ENCODE results near the gene KCNJ6.

KCNJ6 gene

GRCh38 chr21:37828556-37828955 lies 87.7 kb downstream of the KCNJ6 start:
- H3K27ac Mint-ChIP-seq = no peak overlapping the region
- no peaks in the 10 kb centered on the region for H3K4me1 Mint-ChIP-seq
- H3K9me3 Mint-ChIP-seq = peaks cover under 1% of the 10 kb centered on the region
- H3K4me3 Mint-ChIP-seq = no peak overlapping the region
- ATAC-seq (no peak), DNase-seq (ENCODE audit: low spot score in 2 of 2) (no peak)
- no peaks in the 10 kb centered on the region for H3K36me3 Mint-ChIP-seq

- Mint-ChIP-seq H3K27ac (no peak overlapping the region), H3K4me3 (no peak overlapping the region), H3K9me3 (peaks cover 2% of the 10 kb centered on the region), H3K36me3 (no peaks in the 10 kb centered on the region), H3K4me1 (no peaks in the 10 kb centered on the region)
- ATAC-seq (no peak), DNase-seq (ENCODE audit: low spot score in 2 of 2) (no peak)
Measured at GRCh38 chr21:37827913-37828312, 88.3 kb downstream of the KCNJ6 start.

DNA sequence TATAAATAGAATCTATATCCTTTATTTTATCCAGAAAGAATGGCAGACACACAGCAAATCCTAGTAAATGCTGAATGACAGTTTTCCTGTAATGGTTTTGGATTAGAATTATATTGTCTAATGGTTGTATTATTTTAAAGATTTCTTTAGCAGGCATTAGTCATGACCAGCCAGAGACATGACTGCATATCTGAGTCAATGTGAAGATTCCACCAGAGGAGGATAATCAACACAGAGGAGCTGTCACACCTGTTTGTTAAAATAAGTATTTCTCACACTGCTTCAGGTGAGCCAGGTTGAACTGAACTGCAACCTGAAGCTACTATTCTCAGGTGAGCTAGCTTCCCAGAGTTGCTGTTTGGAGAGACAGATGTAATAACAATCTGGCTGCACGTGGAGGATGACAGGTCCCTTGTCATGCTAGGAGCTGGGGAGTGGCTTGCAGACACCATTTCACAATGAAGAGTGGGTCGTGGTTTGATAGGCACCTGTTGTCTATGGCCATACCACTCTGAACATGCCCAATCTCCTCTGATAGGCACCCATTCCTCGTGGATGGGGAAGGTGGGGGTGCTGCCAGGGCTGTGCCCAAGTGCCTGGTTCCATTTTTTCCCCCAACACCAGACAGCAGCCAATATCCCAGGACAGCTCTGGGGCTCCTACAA lies 94.3 kb downstream of the KCNJ6 start:
- H3K9me3 Mint-ChIP-seq = peaks cover 2% of the 10 kb centered on the region
- no peaks in the 10 kb centered on the region for H3K36me3 Mint-ChIP-seq
- H3K4me1 Mint-ChIP-seq = no peaks in the 10 kb centered on the region
- no peak for ATAC-seq
- DNase-seq (ENCODE audit: low spot score in 2 of 2) = no peak
- H3K4me3 Mint-ChIP-seq = no peak overlapping the region
- H3K27ac Mint-ChIP-seq = no peak overlapping the region

DNA sequence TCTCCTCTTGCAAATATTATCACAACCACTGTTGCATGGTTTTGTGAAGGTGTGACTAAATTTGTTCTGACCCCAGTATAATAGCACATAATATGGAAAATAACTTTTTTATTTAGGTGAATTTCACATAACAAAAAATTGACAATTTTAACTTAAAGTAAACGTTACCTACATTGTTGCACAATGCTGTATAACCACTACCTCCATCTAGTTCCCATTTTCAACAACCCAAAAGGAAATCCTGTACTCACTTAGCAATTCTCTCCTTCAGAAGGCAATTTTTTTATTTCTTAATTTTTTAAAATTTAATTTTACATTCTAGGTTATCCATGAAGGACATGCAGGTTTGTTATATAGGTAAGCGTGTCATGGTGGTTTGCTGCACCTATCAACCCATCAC lies 95.2 kb downstream of the KCNJ6 start:
- Mint-ChIP-seq H3K27ac (no peak overlapping the region), H3K4me1 (no peaks in the 10 kb centered on the region), H3K4me3 (no peak overlapping the region), H3K36me3 (no peaks in the 10 kb centered on the region), H3K9me3 (peaks cover 2% of the 10 kb centered on the region)
- ATAC-seq = no peak
- no peak for DNase-seq (ENCODE audit: low spot score in 2 of 2)

GRCh38 chr21:37819372-37819771 lies 96.9 kb downstream of the KCNJ6 start:
- Mint-ChIP-seq H3K9me3 (peaks cover 2% of the 10 kb centered on the region), H3K27ac (no peak overlapping the region), H3K4me1 (no peaks in the 10 kb centered on the region), H3K4me3 (no peak overlapping the region), H3K36me3 (no peaks in the 10 kb centered on the region)
- DNase-seq (ENCODE audit: low spot score in 2 of 2) = no peak
- ATAC-seq = no peak

DNA sequence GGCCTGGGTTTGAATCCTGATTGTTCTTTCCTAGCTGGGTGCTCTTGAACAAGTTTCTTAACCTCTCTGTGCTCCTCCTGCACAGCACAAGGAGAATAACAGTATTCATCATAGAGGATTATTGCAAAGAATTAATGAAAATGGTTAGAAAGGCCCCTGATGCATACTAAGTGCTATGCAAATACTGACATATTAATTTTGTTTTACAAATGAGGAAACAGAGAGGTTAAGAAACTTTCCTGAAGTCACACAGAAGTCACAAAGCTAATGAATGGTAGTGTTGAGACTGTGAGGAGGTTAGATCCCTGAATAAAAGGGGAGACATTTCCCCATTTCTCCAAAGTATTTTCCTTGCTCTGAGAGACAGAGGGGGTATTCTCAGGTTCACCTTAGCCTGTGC lies 99.0 kb downstream of the KCNJ6 start:
- H3K4me1 Mint-ChIP-seq = no peaks in the 10 kb centered on the region
- H3K9me3 Mint-ChIP-seq = peaks cover 5% of the 10 kb centered on the region
- no peak overlapping the region for H3K27ac Mint-ChIP-seq
- DNase-seq (ENCODE audit: low spot score in 2 of 2) (no peak), ATAC-seq (no peak)
- H3K4me3 Mint-ChIP-seq = no peak overlapping the region
- no peaks in the 10 kb centered on the region for H3K36me3 Mint-ChIP-seq

- DNase-seq (ENCODE audit: low spot score in 2 of 2) = no peak
- peak; percentile 31 for ATAC-seq
Measured at GRCh38 chr21:37815893-37816292, 100.4 kb downstream of the KCNJ6 start.

DNA sequence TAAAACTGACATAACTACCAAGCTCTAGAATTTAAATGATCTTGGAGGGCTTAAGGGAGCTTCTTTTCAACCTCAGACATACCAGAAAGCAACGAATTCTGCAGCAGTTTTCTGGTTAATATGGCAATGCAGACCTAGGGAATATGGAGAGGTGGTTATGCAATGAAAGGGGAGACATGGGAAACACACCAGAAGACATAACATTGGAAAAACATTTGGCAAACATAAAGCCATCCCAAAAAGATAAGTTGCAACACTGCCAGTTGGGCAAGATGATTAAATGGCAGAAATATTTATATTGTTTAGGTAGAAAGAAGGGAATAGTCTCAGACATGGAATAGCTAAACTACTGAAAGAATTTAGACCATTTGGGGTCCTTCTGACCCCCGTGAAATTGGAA lies 104.5 kb downstream of the KCNJ6 start:
- no peak for DNase-seq (ENCODE audit: low spot score in 2 of 2)
- H3K4me3 Mint-ChIP-seq = no peak overlapping the region
- no peak overlapping the region for H3K27ac Mint-ChIP-seq
- H3K9me3 Mint-ChIP-seq = peaks cover 8% of the 10 kb centered on the region
- ATAC-seq = no peak
- no peaks in the 10 kb centered on the region for H3K4me1 Mint-ChIP-seq
- H3K36me3 Mint-ChIP-seq = no peaks in the 10 kb centered on the region

More at GRCh38 chr21:37815893-37816292, 100.4 kb downstream of the KCNJ6 start:
- peaks cover 8% of the 10 kb centered on the region for H3K9me3 Mint-ChIP-seq
- H3K36me3 Mint-ChIP-seq = no peaks in the 10 kb centered on the region
- no peak overlapping the region for H3K4me3 Mint-ChIP-seq
- no peak overlapping the region for H3K27ac Mint-ChIP-seq
- H3K4me1 Mint-ChIP-seq = no peaks in the 10 kb centered on the region

- DNase-seq (ENCODE audit: low spot score in 2 of 2) = no peak
- H3K4me3 Mint-ChIP-seq = no peak overlapping the region
- H3K4me1 Mint-ChIP-seq = no peaks in the 10 kb centered on the region
- no peaks in the 10 kb centered on the region for H3K36me3 Mint-ChIP-seq
- peaks cover 12% of the 10 kb centered on the region for H3K9me3 Mint-ChIP-seq
- no peak for ATAC-seq
- no peak overlapping the region for H3K27ac Mint-ChIP-seq
Measured at GRCh38 chr21:37808261-37808660, 108.0 kb downstream of the KCNJ6 start.

DNA sequence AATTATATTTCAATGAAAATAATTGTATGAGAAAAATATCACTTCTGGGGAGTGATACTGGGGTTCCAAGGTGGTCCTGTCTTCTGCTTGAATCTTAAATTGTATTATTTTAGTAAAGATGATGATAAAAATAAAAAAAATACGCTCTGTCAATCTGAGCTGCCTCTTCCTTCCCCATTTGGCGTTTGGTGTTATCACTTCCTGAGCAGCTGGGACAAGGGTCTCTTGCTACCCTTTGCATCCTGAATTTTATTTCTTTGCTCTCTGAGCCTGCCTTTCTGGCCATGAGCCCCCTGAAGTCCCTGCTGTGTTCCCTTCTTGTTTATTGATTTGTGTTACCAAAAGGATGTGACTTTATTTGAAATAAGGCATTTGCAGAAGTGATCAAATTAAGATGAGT lies 111.0 kb downstream of the KCNJ6 start:
- H3K4me3 Mint-ChIP-seq = no peak overlapping the region

GRCh38 chr21:37804001-37804400 lies 112.3 kb downstream of the KCNJ6 start:
- DNase-seq (ENCODE audit: low spot score in 2 of 2) (no peak), ATAC-seq (no peak)
- Mint-ChIP-seq H3K9me3 (peaks cover 4% of the 10 kb centered on the region), H3K4me1 (no peaks in the 10 kb centered on the region), H3K4me3 (no peak overlapping the region), H3K27ac (no peak overlapping the region), H3K36me3 (no peaks in the 10 kb centered on the region)

More for the DNA sequence above, 111.0 kb downstream of the KCNJ6 start:
- no peaks in the 10 kb centered on the region for H3K36me3 Mint-ChIP-seq
- DNase-seq (ENCODE audit: low spot score in 2 of 2) = no peak
- H3K4me1 Mint-ChIP-seq = no peaks in the 10 kb centered on the region
- ATAC-seq = no peak
- H3K9me3 Mint-ChIP-seq = peaks cover 4% of the 10 kb centered on the region
- H3K27ac Mint-ChIP-seq = no peak overlapping the region

DNA sequence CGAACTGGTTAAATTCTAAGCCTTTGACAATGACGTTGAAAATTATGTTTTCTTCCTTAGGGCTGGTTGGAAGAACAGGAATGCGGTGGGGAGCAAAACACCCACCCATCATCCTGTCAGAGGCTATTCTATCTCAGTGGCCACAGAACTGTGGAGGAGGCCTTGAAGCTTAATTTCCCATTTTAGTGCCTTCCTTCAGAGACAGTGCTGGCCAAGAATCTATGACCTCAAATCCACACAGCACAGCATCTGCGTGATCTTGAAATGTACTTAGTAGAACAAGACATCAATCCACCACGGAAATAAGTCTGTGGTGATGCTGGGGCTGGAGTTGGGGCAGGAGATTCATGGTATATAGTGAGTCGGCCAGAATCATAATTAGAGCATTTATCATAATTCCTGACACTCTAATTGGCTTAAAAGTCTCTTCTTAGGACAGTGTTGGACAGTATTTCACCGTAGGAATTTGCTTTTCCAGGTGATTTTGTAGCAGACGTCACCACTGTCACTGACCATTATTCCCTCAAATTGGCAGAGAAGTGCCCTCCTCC lies 113.1 kb downstream of the KCNJ6 start:
- DNase-seq (ENCODE audit: low spot score in 2 of 2) (no peak), ATAC-seq (no peak)
- H3K4me3 Mint-ChIP-seq = no peak overlapping the region
- no peak overlapping the region for H3K27ac Mint-ChIP-seq
- H3K4me1 Mint-ChIP-seq = no peaks in the 10 kb centered on the region
- H3K9me3 Mint-ChIP-seq = peaks cover 4% of the 10 kb centered on the region
- no peaks in the 10 kb centered on the region for H3K36me3 Mint-ChIP-seq

DNA sequence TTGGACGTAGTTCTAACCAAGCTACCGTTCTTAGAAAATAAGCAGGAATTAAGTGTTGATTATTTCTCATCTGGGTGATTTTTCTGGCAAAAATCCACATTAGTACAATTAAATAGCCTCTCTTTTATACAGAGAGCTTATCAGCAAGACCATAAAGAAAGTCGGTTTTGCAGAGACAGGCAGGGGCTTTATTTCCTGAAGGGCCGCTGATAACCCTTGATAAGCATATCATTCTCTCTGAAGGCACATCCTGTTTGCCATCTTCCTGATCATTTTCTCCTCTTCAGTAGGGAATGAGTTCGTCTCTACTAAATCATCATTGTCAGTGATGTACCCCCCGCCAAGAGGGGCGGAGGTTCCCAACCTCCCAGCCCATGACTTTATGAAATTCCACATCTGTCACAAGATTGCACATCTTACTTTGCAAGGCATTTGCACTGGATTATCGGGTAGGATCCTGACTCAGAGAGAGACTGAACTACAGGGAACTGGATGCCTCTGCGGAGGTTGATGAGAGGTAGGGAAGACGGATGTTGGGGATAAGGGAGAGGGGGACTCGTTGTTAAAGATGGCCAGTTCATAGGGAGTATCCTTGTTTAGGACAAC lies 115.7 kb downstream of the KCNJ6 start:
- no peaks in the 10 kb centered on the region for H3K4me1 Mint-ChIP-seq
- no peak overlapping the region for H3K4me3 Mint-ChIP-seq
- DNase-seq (ENCODE audit: low spot score in 2 of 2) (no peak), ATAC-seq (no peak)
- H3K36me3 Mint-ChIP-seq = no peaks in the 10 kb centered on the region
- no peak overlapping the region for H3K27ac Mint-ChIP-seq
- H3K9me3 Mint-ChIP-seq = peaks cover 4% of the 10 kb centered on the region

DNA sequence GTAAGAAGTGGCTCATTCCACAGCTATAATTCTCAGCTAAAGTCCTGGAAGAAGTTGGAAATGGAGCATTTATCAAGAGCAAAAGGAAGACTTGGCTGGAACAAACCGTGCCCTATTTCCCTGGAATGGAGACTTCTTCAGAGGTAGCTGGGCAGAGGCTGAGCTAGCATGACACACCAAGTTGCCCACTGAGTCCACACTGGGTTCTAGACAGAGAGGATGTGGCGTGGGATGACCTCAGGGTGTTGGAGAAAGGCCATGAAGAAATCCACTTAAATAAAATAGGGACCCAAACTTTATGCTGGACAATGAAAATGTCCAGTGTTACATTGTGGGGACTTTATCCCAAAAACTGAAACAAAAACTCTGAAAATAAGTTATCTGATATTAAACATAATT lies 116.2 kb downstream of the KCNJ6 start:
- ATAC-seq (no peak), DNase-seq (ENCODE audit: low spot score in 2 of 2) (no peak)
- Mint-ChIP-seq H3K27ac (no peak overlapping the region), H3K9me3 (peaks cover 4% of the 10 kb centered on the region), H3K4me1 (no peaks in the 10 kb centered on the region), H3K36me3 (no peaks in the 10 kb centered on the region), H3K4me3 (no peak overlapping the region)

DNA sequence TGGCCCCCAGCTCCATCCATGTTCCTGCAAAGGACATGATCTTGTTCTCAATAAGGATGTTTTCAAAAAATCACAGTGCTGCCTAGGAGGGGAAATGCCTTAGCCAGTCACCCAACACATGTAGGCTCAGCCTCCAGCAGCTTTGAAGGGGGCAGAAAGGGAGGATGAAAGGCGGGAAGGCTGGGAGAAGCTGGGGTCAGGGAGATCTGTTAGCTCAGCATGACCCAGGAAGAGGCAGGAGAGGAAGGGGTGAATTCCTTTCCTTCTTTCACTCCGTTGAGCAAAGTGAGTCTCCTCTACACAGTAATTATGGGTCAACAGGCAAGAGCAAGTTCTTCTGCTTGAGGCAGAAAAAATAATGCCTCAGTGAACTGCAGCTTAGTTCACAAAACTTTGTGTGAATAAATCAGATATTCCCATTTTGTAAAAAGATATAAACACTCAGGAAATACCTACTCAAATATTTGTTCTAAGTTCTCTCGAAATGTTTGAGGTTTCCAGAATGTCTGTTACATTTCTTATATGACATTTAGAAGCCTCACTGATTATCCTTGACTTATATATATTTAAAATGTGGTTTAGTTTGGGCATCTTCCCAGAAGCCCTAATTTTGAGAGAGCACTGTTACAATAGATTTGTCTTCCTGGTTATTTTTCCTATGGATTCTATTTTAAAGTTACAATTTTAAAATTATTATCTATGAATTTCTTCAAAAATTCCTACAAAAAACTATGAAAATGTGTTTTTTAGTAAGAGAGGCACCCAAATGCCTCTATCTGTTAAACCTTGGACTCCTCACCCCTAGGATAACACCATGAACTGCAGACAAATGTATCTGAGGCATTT lies 116.8 kb downstream of the KCNJ6 start:
- DNase-seq (ENCODE audit: low spot score in 2 of 2) (no peak), ATAC-seq (no peak)
- Mint-ChIP-seq H3K9me3 (peaks cover 4% of the 10 kb centered on the region), H3K27ac (no peak overlapping the region), H3K36me3 (no peaks in the 10 kb centered on the region), H3K4me1 (no peaks in the 10 kb centered on the region), H3K4me3 (no peak overlapping the region)
